ENCODE data around the gene KBTBD4.

KBTBD4 gene

DNA sequence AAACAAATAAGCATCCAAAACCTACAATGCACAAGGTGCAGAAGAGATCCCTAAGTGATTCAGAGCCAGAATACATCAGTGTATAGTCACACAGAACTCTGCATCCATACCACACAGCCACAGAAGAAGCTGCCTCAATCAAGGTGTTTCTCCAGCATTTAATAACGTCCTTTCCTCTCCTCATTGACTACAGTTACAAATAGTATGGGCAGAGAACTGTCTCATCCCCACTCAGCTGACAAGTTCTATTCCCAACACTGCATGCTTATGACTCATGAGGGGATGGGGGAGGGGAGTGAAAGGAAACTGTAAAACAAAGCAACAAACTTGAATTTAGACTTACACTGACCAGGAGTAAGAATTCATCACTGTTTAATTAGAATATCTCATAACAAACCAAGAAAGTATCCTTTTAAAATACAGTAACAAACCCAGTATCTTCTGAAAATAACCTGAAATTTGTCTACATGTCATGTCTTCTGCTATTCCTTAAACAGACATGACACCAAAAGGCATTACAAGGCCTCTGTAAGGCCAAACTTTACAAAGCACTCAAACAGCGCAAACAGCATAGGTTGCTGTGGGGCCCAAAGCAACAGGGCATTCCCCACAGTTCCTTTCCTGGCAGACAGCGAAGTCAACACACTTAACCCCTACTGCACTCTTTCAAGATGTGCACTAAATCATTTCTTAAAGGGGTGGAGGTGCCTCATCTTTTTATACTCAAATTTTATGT, 55.1 kb downstream of the KBTBD4 start:
- no peak for DNase-seq

Measured in effector CD8-positive, alpha-beta T cell (primary cell).